Activated CD8-positive, alpha-beta T cell treated with anti-CD3 and anti-CD28 coated beads for 36 hours (primary cell): ENCODE measurements around the gene TIMP2. TPM values are rescaled to one million over a fixed set of nuclear protein-coding genes. Genes with fewer than 3 reads are reported as not detected.

Experiments
- ATAC-seq: fragments of 200-7000 bp; cut with Tn5 transposase; one replicate; pipeline ENCODE4 v1.10.0; 2021; ENCODE audit warnings: mild to moderate bottlenecking, moderate library complexity
- CTCF ChIA-PET: fragments of 350-600 bp; sonication (Branson Sonifier 250); formaldehyde crosslinking; loops from one replicate; lab custom pipeline; 2021; ENCODE audit warnings: antibody characterized with exemption; lab: Charles Lee
- POLR2A ChIA-PET: fragments of 350-600 bp; sonication (Branson Sonifier 250); formaldehyde crosslinking; loops from one replicate; lab custom pipeline; 2021; ENCODE audit warnings: antibody characterized with exemption; lab: Charles Lee
- DNase-seq: peaks from one replicate; pipeline ENCODE4 v3.0.0-alpha.2; 2020
- H3K27ac Mint-ChIP-seq: one replicate; pipeline ENCODE4 v1.8.0; 2021; ENCODE audit warnings: mild to moderate bottlenecking, mixed read lengths
- H3K27me3 Mint-ChIP-seq: one replicate; pipeline ENCODE4 v1.8.0; 2021; ENCODE audit warnings: mixed read lengths
- H3K36me3 Mint-ChIP-seq: one replicate; pipeline ENCODE4 v1.8.0; 2021; ENCODE audit warnings: low read depth, mixed read lengths
- H3K4me1 Mint-ChIP-seq: one replicate; pipeline ENCODE4 v1.8.0; 2021; ENCODE audit warnings: low read depth, mixed read lengths
- H3K4me3 Mint-ChIP-seq: one replicate; pipeline ENCODE4 v1.8.0; 2021; ENCODE audit warnings: mild to moderate bottlenecking, moderate library complexity, mixed read lengths
- H3K9me3 Mint-ChIP-seq: one replicate; pipeline ENCODE4 v1.8.0; 2021; ENCODE audit warnings: mixed read lengths
- intact Hi-C: fragments of 100-400 bp; cut with micrococcal nuclease; formaldehyde crosslinking; loops from one replicate; pipeline ENCODE4 v1.10.0; 2022
- total RNA-seq, 2 experiments: library from RNA; stranded (reverse); gene quantifications; one replicate each; pipeline ENCODE4 v1.2.3, GENCODE V29; 2021
- TF ChIP-seq, protein P1 (sequence below): fragments of 200-600 bp; IDR thresholded peaks from one replicate; pipeline ENCODE4 v1.8.0; 2022; ENCODE audit warnings: antibody characterized with exemption, mild to moderate bottlenecking

The TIMP2 gene
- total RNA-seq, 2 experiments from 2014 or later: 2.4 to 2.5 TPM

DNA sequence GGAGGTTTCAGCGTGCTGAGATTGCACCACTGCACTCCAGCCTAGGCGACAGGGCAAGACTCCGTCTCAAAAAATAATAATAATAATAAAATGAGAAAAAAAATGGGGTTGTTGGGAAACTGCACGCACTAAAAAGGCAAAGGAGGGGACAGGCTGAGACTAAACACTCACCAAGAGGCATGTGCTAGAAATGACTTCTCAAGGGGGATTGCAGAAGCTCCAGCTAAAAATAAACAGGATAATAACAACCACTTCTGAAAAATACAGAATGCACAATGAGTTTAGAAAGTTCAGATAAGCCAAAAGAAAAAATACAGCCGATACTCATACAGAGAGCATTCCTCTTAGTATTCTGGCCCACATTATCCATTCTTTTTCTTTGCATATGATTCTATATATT lies 15.1 kb upstream of the TIMP2 start:
- Mint-ChIP-seq H3K36me3 (no peaks in the 10 kb centered on the region), H3K27ac (no peak overlapping the region), H3K27me3 (no peaks in the 10 kb centered on the region), H3K4me1 (no peaks in the 10 kb centered on the region), H3K4me3 (no peak overlapping the region), H3K9me3 (no peaks in the 10 kb centered on the region)
- TF ChIP-seq, protein P1, sequence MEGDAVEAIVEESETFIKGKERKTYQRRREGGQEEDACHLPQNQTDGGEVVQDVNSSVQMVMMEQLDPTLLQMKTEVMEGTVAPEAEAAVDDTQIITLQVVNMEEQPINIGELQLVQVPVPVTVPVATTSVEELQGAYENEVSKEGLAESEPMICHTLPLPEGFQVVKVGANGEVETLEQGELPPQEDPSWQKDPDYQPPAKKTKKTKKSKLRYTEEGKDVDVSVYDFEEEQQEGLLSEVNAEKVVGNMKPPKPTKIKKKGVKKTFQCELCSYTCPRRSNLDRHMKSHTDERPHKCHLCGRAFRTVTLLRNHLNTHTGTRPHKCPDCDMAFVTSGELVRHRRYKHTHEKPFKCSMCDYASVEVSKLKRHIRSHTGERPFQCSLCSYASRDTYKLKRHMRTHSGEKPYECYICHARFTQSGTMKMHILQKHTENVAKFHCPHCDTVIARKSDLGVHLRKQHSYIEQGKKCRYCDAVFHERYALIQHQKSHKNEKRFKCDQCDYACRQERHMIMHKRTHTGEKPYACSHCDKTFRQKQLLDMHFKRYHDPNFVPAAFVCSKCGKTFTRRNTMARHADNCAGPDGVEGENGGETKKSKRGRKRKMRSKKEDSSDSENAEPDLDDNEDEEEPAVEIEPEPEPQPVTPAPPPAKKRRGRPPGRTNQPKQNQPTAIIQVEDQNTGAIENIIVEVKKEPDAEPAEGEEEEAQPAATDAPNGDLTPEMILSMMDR: no peak
- ATAC-seq (no peak), DNase-seq (no peak)
- POLR2A ChIA-PET: no interaction called here
- CTCF ChIA-PET: interaction anchor here (1.1 kb wide), 1 partner anchor 16 kb away, joined by 3 read pairs; no protein-coding TSS in a partner anchor
- intact Hi-C loops: no loop called here

DNA sequence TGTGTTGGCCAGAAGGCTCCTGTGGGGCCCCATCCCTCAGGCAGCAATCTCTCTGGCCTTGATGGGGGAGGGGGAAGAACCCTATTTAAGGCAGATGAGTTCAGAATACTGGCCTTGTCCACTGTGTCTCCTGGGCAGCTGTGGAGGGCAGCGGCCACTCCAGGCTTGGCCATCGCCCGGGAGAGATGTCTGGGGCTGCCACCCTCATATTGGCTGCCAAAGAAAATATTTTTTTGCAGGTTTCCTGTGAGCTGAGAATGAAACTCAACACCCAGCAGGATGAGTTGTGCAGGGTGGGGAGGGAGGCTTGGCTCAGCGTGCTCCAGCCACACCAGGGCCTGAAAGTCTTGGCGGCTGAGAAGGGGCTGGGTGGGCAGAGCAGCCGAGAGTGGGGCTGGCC lies 14.4 kb upstream of the TIMP2 start:
- ChIA-PET POLR2A (no interaction called here), CTCF (interaction anchor here (1.1 kb wide), 1 partner anchor 15 kb away, joined by 3 read pairs; no protein-coding TSS in a partner anchor)
- Mint-ChIP-seq H3K36me3 (no peaks in the 10 kb centered on the region), H3K4me1 (no peaks in the 10 kb centered on the region), H3K9me3 (no peaks in the 10 kb centered on the region), H3K27me3 (no peaks in the 10 kb centered on the region), H3K27ac (no peak overlapping the region), H3K4me3 (no peak overlapping the region)
- ATAC-seq (no peak), DNase-seq (no peak)
- intact Hi-C loops: no loop called here
- TF ChIP-seq, protein P1: no peak

DNA sequence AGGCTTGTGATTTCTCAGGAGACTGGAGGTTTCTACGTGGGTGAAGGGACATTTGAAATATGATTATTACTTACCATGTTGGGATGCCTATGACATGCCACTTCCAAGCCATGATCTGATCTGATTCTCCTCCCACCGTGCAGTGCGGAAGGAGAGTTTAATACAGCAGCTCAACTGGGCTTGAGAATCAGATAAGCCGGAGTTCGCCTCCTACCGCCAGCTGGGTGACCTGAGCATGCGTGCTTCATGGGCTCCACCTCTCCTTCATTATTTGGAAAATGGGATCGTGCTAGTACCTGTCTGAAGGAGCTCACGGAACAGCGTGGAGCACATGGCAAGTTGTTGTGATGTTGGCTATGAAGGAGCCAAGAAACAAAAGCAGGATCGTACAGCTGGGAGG lies 12.4 kb upstream of the TIMP2 start:
- Mint-ChIP-seq H3K4me3 (no peak overlapping the region), H3K27ac (no peak overlapping the region)
- CTCF ChIA-PET: no interaction called here

DNA sequence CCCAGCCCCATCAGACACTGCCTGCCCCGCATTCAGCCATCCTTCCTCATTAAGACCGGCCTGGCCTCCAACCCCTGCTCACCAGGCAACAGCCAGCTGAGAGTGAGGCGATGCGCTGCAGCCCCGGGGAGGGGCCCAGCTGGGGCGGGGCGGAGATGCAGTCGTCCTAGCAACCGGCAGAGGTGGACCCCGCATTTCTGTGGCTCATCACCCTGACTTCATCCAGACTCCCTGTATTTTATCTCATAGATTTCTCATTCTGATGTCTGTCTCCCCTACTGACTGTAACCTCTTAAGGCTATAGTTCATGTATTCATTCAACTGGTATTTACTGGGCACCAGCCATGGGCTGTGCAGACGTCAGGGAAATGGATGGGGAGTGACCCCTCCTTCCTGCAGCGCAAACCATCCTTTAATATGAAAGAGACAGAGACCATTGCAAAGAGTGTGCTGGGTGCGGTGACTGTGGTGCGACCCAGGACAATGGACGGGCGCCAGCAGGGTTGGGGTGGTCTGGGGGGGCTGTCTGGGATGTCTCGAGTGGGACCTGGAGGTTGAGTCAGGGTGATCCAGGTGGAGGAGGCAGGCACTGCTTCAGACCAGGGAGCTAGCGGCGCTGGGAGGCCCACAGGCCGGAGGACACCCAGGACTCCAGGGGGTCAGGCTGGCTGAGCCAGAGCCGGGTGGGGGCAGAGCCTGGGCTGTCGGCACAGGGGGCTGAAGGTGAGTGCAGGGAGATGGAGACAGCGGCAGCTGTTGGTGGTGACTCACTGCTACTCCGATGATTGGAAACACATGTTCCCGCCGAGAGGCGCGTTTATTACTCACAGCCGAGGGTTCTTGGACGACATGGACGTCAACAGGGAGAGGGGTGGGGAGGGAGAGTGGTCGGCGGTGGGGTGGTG lies 10.5 kb upstream of the TIMP2 start:
- CTCF ChIA-PET: no interaction called here
- Mint-ChIP-seq H3K27ac (no peak overlapping the region), H3K4me1 (peaks cover 7% of the 10 kb centered on the region), H3K36me3 (no peaks in the 10 kb centered on the region), H3K9me3 (no peaks in the 10 kb centered on the region), H3K4me3 (no peak overlapping the region), H3K27me3 (no peaks in the 10 kb centered on the region)
- intact Hi-C loops: no loop called here
- DNase-seq: no peak
- POLR2A ChIA-PET: no interaction called here
- no peak for ATAC-seq
- TF ChIP-seq, protein P1: no peak

More for the DNA sequence above, 12.4 kb upstream of the TIMP2 start:
- intact Hi-C loops: no loop called here
- no peaks in the 10 kb centered on the region for H3K36me3 Mint-ChIP-seq
- POLR2A ChIA-PET: no interaction called here
- H3K27me3 Mint-ChIP-seq: no peaks in the 10 kb centered on the region
- H3K9me3 Mint-ChIP-seq: no peaks in the 10 kb centered on the region
- ATAC-seq: no peak
- DNase-seq: no peak
- H3K4me1 Mint-ChIP-seq: peaks cover 7% of the 10 kb centered on the region
- TF ChIP-seq, protein P1: no peak

DNA sequence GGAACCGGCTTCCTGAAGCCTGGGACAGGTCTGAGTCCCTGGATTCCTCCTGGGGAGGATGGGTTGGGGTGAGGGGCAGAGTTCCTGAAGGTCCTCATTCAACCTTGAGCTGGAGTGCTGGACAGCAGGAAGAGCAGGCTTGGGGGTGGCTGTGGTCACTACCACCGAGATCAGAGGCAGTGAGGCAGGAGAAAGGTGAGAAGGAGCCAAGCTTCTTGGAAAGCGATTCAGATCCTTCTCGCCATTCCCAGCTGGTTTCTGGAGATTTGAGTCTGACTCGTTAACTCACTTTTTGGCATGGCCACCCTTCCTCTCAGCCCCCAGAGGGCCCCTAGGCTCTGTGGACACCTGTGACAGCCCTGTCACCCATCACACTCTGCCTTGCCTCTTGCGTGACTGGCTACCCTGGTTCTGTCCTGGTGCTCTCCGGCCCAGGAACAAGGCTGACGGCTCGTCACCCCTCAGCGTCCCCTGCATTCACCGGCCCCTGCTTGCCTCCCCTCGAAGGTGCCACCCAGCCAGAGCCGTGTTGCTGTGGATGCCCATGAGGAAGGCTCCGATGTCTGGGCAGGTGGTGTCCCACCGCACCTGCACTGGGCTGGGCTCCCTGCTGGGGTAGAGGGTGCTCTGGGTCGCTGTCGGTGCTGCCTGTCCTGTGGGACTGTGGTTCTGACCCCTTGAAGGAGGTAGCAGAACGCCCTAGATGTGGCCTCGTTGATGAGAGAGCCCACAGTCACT lies 9.7 kb upstream of the TIMP2 start:
- ChIA-PET POLR2A (no interaction called here), CTCF (no interaction called here)
- intact Hi-C loops: no loop called here
- no peaks in the 10 kb centered on the region for H3K36me3 Mint-ChIP-seq
- ATAC-seq: no peak
- peaks cover 7% of the 10 kb centered on the region for H3K4me1 Mint-ChIP-seq
- TF ChIP-seq, protein P1: no peak
- no peaks in the 10 kb centered on the region for H3K27me3 Mint-ChIP-seq
- no peak overlapping the region for H3K4me3 Mint-ChIP-seq
- H3K9me3 Mint-ChIP-seq: no peaks in the 10 kb centered on the region
- no peak for DNase-seq
- no peak overlapping the region for H3K27ac Mint-ChIP-seq
